ENCODE data around the gene SAMD4B. TPM values are rescaled to one million over a fixed set of nuclear protein-coding genes. Genes with fewer than 3 reads are reported as not detected.

SAMD4B gene
- total and polyA plus RNA-seq, 12 donors: 35.5 to 92.8 (median 49.8) TPM

- H3K9me3 ChIP-seq: no peaks in the 10 kb centered on the region
- no peak for ATAC-seq
- H3K27me3 ChIP-seq: no peaks in the 10 kb centered on the region
- 55 to 60% methylated on average over 1 of the region's 1 CpG for WGBS, 2 donors
- no peak for TF ChIP-seq CTCF (IDR thresholded peaks at IDR 0.05)
- H3K4me3 ChIP-seq: peak overlapping the region in 9 of 10 donors; percentile 67 to 98 (median 86)
- intact Hi-C loops (cut with DNase I): loop anchor here in 6 of 10 donors (1.0 to 10.0 kb wide), 6 partner anchors 12 to 286 kb away; partner anchors contain the start of genes SAMD4B (in 3 of the 6), EID2B (in 1 of the 6) and PAK4 (in 1 of the 6)
- H3K4me1 ChIP-seq: peaks cover 15 to 64% (median 54%) of the 10 kb centered on the region in 9 donors
- H3K36me3 ChIP-seq: peaks cover 6 to 26% (median 9%) of the 10 kb centered on the region in 9 donors
- peak overlapping the region; percentile 94 to 100 (median 99) for H3K27ac ChIP-seq
- DNase-seq: no peak
Observed at GRCh38 chr19:39410831-39411080, 68.5 kb downstream of the SAMD4B start.

- ATAC-seq: no peak
- H3K4me1 ChIP-seq: peaks cover 11 to 63% (median 50%) of the 10 kb centered on the region in 9 donors
- no peak for DNase-seq
- intact Hi-C loops (cut with DNase I): loop anchor here in 6 of 10 donors (1.0 to 10.0 kb wide), 6 partner anchors 13 to 286 kb away; partner anchors contain the start of genes SAMD4B (in 3 of the 6), EID2B (in 1 of the 6) and PAK4 (in 1 of the 6)
- peak overlapping the region in 8 of 10 donors; percentile 67 to 98 (median 90) for H3K4me3 ChIP-seq
- H3K9me3 ChIP-seq: no peaks in the 10 kb centered on the region
- TF ChIP-seq CTCF (IDR thresholded peaks at IDR 0.05): no peak
- H3K27me3 ChIP-seq: no peaks in the 10 kb centered on the region
- peak overlapping the region; percentile 94 to 100 (median 99) for H3K27ac ChIP-seq
- peaks cover 6 to 31% (median 9%) of the 10 kb centered on the region in 9 donors for H3K36me3 ChIP-seq
- WGBS, 2 donors: 17 to 22% methylated on average over 9 of the region's 9 CpGs
Observed at GRCh38 chr19:39411081-39411831, 69.0 kb downstream of the SAMD4B start.

GRCh38 chr19:39411832-39412099 is 69.5 kb downstream of the SAMD4B start:
- intact Hi-C loops (cut with DNase I): loop anchor here in 6 of 10 donors (1.0 to 10.0 kb wide), 7 partner anchors 13 to 287 kb away; partner anchors contain the start of genes SAMD4B (in 3 of the 6), EID2B (in 1 of the 6), PAK4 (in 1 of the 6) and SUPT5H (in 1 of the 6)

More at GRCh38 chr19:39411832-39412099, 69.5 kb downstream of the SAMD4B start:
- DNase-seq (peak; percentile 90 to 92), ATAC-seq (peak; percentile 19 to 56 (median 38))
- H3K9me3 ChIP-seq: no peaks in the 10 kb centered on the region
- H3K27ac ChIP-seq: peak overlapping the region; percentile 94 to 100 (median 99)
- TF ChIP-seq CTCF (IDR thresholded peaks at IDR 0.05): peak; percentile 85 to 98 (median 94)
- WGBS, 2 donors: 0 to 1% methylated on average over 7 of the region's 7 CpGs
- peaks cover 11 to 66% (median 51%) of the 10 kb centered on the region in 9 donors for H3K4me1 ChIP-seq
- H3K27me3 ChIP-seq: no peaks in the 10 kb centered on the region
- H3K36me3 ChIP-seq: peaks cover 6 to 35% (median 9%) of the 10 kb centered on the region in 9 donors
- peak overlapping the region in 9 of 10 donors; percentile 67 to 98 (median 86) for H3K4me3 ChIP-seq

All from heart right ventricle (tissue), 16 donors.